Measurements from ENCODE around the gene UBXN6. TPM values are rescaled to one million over a fixed set of nuclear protein-coding genes. Genes with fewer than 3 reads are reported as not detected.

UBXN6 gene
- total and polyA plus RNA-seq, 2 of the 8 experiments (the other 6 are each of a cell fraction or from before 2014, with no cell fraction given): 28.0 to 43.8 TPM

- H3K4ac ChIP-seq (replicated peaks; ENCODE audit: insufficient read length, low read depth, low read length): no peak overlapping the region
- no peak overlapping the region for H4K5ac ChIP-seq (ENCODE audit: insufficient read length, low read depth, low read length)
- H2BK120ac ChIP-seq (replicated peaks; ENCODE audit: low read depth, low read length): no peak overlapping the region
- FAIRE-seq (no peak), DNase-seq (ENCODE audit: low read depth in 1 of 2, low spot score in 2 of 2) (no peak)
- H3K27me3 ChIP-seq (replicated peaks in 1 of 4; ENCODE audit: control insufficient read depth in 3 of 4, extremely low read depth in 1 of 4, insufficient read depth in 3 of 4, low read length in 3 of 4): no peaks in the 10 kb centered on the region
- H2BK5ac ChIP-seq (ENCODE audit: low read depth, low read length): no peak overlapping the region
- no peak overlapping the region for H3K27ac ChIP-seq (ENCODE audit: low read depth, low read length)
- peaks cover 20% of the 10 kb centered on the region in 2 experiments for H4K20me1 ChIP-seq (replicated peaks in 1 of 2; ENCODE audit: control insufficient read depth in 1 of 2, insufficient read depth in 2 of 2, low read length in 2 of 2)
- POLR2A ChIA-PET (ENCODE audit: partially characterized antibody): interaction anchor here (0.6 to 49.6 kb wide), 8 partner anchors 9 to 935 kb away, joined by 3 to 1590 read pairs (median 8); partner anchors contain the start of genes PTPRS and UBXN6
- peaks cover 7% of the 10 kb centered on the region for H3K23me2 ChIP-seq (ENCODE audit: low read depth, low read length)
- peaks cover 36 to 81% of the 10 kb centered on the region in 2 experiments for H3K79me2 ChIP-seq (ENCODE audit: control insufficient read depth in 1 of 2, insufficient read depth in 2 of 2, low read length in 2 of 2)
- H4K91ac ChIP-seq (replicated peaks; ENCODE audit: insufficient read length, low read length): no peak overlapping the region
- H2BK20ac ChIP-seq (ENCODE audit: low read length): no peak overlapping the region
- WGBS, 2 experiments (ENCODE audit: extremely low coverage in 1 of 2, insufficient coverage in 1 of 2, insufficient read length in 1 of 2, insufficient replicate concordance in 2 of 2, low coverage in 1 of 2, low lambda C conversion rate in 2 of 2, missing lambda C conversion rate in 1 of 2): 84% methylated on average over 8 of the region's 8 CpGs; no CpG with 5 or more reads in 1 of the 2 experiments
- H3K4me1 ChIP-seq (replicated peaks in 1 of 4; ENCODE audit: control insufficient read depth in 3 of 4, insufficient read depth in 4 of 4, low read length in 3 of 4): peaks cover 2 to 22% (median 12%) of the 10 kb centered on the region in 4 experiments
- H3K23ac ChIP-seq (ENCODE audit: insufficient read length): no peak overlapping the region
- no peak overlapping the region for H2AK5ac ChIP-seq (ENCODE audit: low read depth, low read length)
- no peak overlapping the region for H2BK15ac ChIP-seq (ENCODE audit: low read length)
- H3K79me1 ChIP-seq (ENCODE audit: low read depth, low read length): peaks cover 10% of the 10 kb centered on the region
- CTCF ChIA-PET (ENCODE audit: partially characterized antibody): interaction anchor here (1.6 to 2.7 kb wide), 3 partner anchors 10 to 43 kb away, joined by 4 to 9 read pairs (median 6); no protein-coding TSS in a partner anchor
- H3K9ac ChIP-seq (replicated peaks in 1 of 4; ENCODE audit: extremely low read depth in 1 of 4, low read depth in 3 of 4, low read length in 3 of 4): no peak overlapping the region; a peak in 1 of 7 replicates
- H3K56ac ChIP-seq (replicated peaks; ENCODE audit: insufficient read length, low read depth, low read length): no peak overlapping the region
- H3K4me3 ChIP-seq (ENCODE audit: extremely low read depth in 1 of 4, insufficient read depth in 2 of 4, low read depth in 3 of 4, low read length in 4 of 4): no peak overlapping the region
- peaks cover 8 to 40% (median 16%) of the 10 kb centered on the region in 4 experiments for H3K36me3 ChIP-seq (ENCODE audit: control insufficient read depth in 2 of 4, insufficient read depth in 4 of 4, low read length in 3 of 4)
- no peak overlapping the region; a peak in 2 of 4 replicates for H3K4me2 ChIP-seq (ENCODE audit: insufficient read depth in 1 of 2, low read depth in 2 of 2, low read length in 2 of 2)
- 0 out of 2 replicates have a peak overlapping the region, but pooled peaks have one; percentile 6 for H2BK12ac ChIP-seq (ENCODE audit: low read depth, low read length)
- no peak overlapping the region for H2AFZ ChIP-seq (ENCODE audit: low read length)
- H4K8ac ChIP-seq (ENCODE audit: extremely low read depth, insufficient read depth, low read length): no peak overlapping the region
- no peaks in the 10 kb centered on the region for H3K9me3 ChIP-seq (ENCODE audit: insufficient read depth in 2 of 2, low read depth in 1 of 2, low read length in 1 of 2)
- no peak overlapping the region for H3K14ac ChIP-seq (ENCODE audit: insufficient read length)
- no peak overlapping the region for H3K18ac ChIP-seq (ENCODE audit: extremely low read depth, low read length)
- TF ChIP-seq E2F6 (IDR thresholded peaks at IDR 0.05) (no peak), KDM1A (IDR thresholded peaks at IDR 0.05; ENCODE audit: borderline replicate concordance, low read length) (no peak), KDM4A (IDR thresholded peaks at IDR 0.05; ENCODE audit: low read depth, low read length, severe bottlenecking) (no peak), SIRT6 (IDR thresholded peaks at IDR 0.05; ENCODE audit: low read length) (no peak), SRF (IDR thresholded peaks at IDR 0.05; ENCODE audit: low read depth, low read length) (no peak), RXRA (IDR thresholded peaks at IDR 0.05; ENCODE audit: insufficient read depth, low read depth, low read length) (no peak), CBX5 (IDR thresholded peaks at IDR 0.05; ENCODE audit: low read depth, low read length) (no peak), POLR2AphosphoS5 (IDR thresholded peaks at IDR 0.05; ENCODE audit: low read depth, low read length) (no peak)
Observed at GRCh38 chr19:4405977-4406376, 51.6 kb downstream of the UBXN6 start.
